NCI-H146 treated with DMSO at 0.1 percent for 48 hours (cell line): Measurements from ENCODE around the gene SLC48A1.

Experiments used
- DNase-seq: peaks from one replicate; lab custom pipeline; 2025; ENCODE audit not compliant: unreplicated experiment; lab: John Stamatoyannopoulos, UW

Gene SLC48A1

GRCh38 chr12:47744005-47744651, 28.9 kb upstream of the SLC48A1 start:
- peak; percentile 85 for DNase-seq

GRCh38 chr12:47744778-47745436, 28.1 kb upstream of the SLC48A1 start:
- DNase-seq, result no peak

- no peak for DNase-seq
Observed at GRCh38 chr12:47745485-47746041, 27.5 kb upstream of the SLC48A1 start.

- DNase-seq, result no peak
Observed at GRCh38 chr12:47746073-47746472, 27.0 kb upstream of the SLC48A1 start.

- DNase-seq, result no peak
Observed at GRCh38 chr12:47746523-47746922, 26.5 kb upstream of the SLC48A1 start.

- DNase-seq, result no peak
Observed at GRCh38 chr12:47747126-47747525, 25.9 kb upstream of the SLC48A1 start.

- DNase-seq, result no peak
Observed at GRCh38 chr12:47747596-47748506, 25.2 kb upstream of the SLC48A1 start.

GRCh38 chr12:47748507-47748828, 24.6 kb upstream of the SLC48A1 start:
- no peak for DNase-seq

- no peak for DNase-seq
Observed at GRCh38 chr12:47748899-47749298, 24.1 kb upstream of the SLC48A1 start.

GRCh38 chr12:47750229-47750798, 22.7 kb upstream of the SLC48A1 start:
- DNase-seq, result no peak

GRCh38 chr12:47750916-47751470, 22.0 kb upstream of the SLC48A1 start:
- DNase-seq, result no peak

- DNase-seq, result no peak
Observed at GRCh38 chr12:47751561-47751960, 21.5 kb upstream of the SLC48A1 start.

GRCh38 chr12:47752121-47752520, 20.9 kb upstream of the SLC48A1 start:
- DNase-seq, result no peak

GRCh38 chr12:47752552-47752951, 20.5 kb upstream of the SLC48A1 start:
- no peak for DNase-seq

- no peak for DNase-seq
Observed at GRCh38 chr12:47753021-47754001, 19.7 kb upstream of the SLC48A1 start.

- no peak for DNase-seq
Observed at GRCh38 chr12:47754126-47754525, 18.9 kb upstream of the SLC48A1 start.

- DNase-seq, result no peak
Observed at GRCh38 chr12:47754881-47755280, 18.2 kb upstream of the SLC48A1 start.

GRCh38 chr12:47755655-47756562, 17.1 kb upstream of the SLC48A1 start:
- DNase-seq, result no peak

GRCh38 chr12:47757364-47757839, 15.6 kb upstream of the SLC48A1 start:
- no peak for DNase-seq
